Chondrocyte (in vitro differentiated cells): Measurements from ENCODE around the gene ARFGEF3. TPM values are rescaled to one million over a fixed set of nuclear protein-coding genes. Genes with fewer than 3 reads are reported as not detected.

ENCODE experiments used
- DNase-seq: peaks from one replicate; pipeline ENCODE4 v3.0.0; 2021; ENCODE audit warnings: mixed read lengths, low spot score
- H3K27ac Mint-ChIP-seq: one replicate; pipeline ENCODE4 v1.8.0; 2021; ENCODE audit warnings: mild to moderate bottlenecking, moderate library complexity, mixed read lengths; ENCODE audit not compliant: unreplicated experiment
- H3K27me3 Mint-ChIP-seq: 2 replicates; pipeline ENCODE4 v1.8.0; 2021; ENCODE audit warnings: low read depth, mixed read lengths
- H3K36me3 Mint-ChIP-seq: 2 replicates; pipeline ENCODE4 v1.8.0; 2021; ENCODE audit warnings: low read depth, mixed read lengths
- H3K4me1 Mint-ChIP-seq: 2 replicates; pipeline ENCODE4 v1.8.0; 2021; ENCODE audit warnings: low read depth, mild to moderate bottlenecking, mixed read lengths
- H3K4me3 Mint-ChIP-seq: one replicate; pipeline ENCODE4 v1.8.0; 2021; ENCODE audit warnings: mild to moderate bottlenecking, moderate library complexity, mixed read lengths; ENCODE audit not compliant: unreplicated experiment
- H3K9me3 Mint-ChIP-seq: 2 replicates; pipeline ENCODE4 v1.8.0; 2021; ENCODE audit warnings: low read depth, mixed read lengths
- long read RNA-seq: library from polyadenylated mRNA; stranded (forward); transcript quantifications from one replicate; pipeline ENCODE4 v2.0.0, GENCODE V29; 2021
- total RNA-seq: library from RNA; stranded (reverse); gene quantifications from 3 replicates; pipeline ENCODE4 v1.2.1, GENCODE V29; 2021
- TF ChIP-seq, protein P1 (sequence below): fragments of 200-600 bp; sonication (generic); IDR thresholded peaks from 2 replicates; pipeline ENCODE4 v1.5.0; 2021; ENCODE audit warnings: antibody characterized with exemption, mild to moderate bottlenecking, moderate library complexity

The ARFGEF3 gene
- 1.1 to 2.7 TPM (median 2.7 TPM) in 3 replicates for total RNA-seq
- long read RNA-seq: 0 reads

GRCh38 chr6:138161338-138162110 is at the start of gene ARFGEF3:
TSS of gene ARFGEF3 (plus strand) at chr6:138161939. CDS start at chr6:138162087, 148 bp downstream.
- Mint-ChIP-seq H3K9me3 (no peaks in the 10 kb centered on the region), H3K4me3 (peak within 1 kb of the TSS; percentile 77), H3K27me3 (peaks cover 36% of the 10 kb centered on the region), H3K4me1 (peaks cover 12% of the 10 kb centered on the region), H3K27ac (no peak within 1 kb of the TSS), H3K36me3 (no peaks in the 10 kb centered on the region)
- no peak for DNase-seq
- TF ChIP-seq, protein P1, sequence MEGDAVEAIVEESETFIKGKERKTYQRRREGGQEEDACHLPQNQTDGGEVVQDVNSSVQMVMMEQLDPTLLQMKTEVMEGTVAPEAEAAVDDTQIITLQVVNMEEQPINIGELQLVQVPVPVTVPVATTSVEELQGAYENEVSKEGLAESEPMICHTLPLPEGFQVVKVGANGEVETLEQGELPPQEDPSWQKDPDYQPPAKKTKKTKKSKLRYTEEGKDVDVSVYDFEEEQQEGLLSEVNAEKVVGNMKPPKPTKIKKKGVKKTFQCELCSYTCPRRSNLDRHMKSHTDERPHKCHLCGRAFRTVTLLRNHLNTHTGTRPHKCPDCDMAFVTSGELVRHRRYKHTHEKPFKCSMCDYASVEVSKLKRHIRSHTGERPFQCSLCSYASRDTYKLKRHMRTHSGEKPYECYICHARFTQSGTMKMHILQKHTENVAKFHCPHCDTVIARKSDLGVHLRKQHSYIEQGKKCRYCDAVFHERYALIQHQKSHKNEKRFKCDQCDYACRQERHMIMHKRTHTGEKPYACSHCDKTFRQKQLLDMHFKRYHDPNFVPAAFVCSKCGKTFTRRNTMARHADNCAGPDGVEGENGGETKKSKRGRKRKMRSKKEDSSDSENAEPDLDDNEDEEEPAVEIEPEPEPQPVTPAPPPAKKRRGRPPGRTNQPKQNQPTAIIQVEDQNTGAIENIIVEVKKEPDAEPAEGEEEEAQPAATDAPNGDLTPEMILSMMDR: no peak

DNA sequence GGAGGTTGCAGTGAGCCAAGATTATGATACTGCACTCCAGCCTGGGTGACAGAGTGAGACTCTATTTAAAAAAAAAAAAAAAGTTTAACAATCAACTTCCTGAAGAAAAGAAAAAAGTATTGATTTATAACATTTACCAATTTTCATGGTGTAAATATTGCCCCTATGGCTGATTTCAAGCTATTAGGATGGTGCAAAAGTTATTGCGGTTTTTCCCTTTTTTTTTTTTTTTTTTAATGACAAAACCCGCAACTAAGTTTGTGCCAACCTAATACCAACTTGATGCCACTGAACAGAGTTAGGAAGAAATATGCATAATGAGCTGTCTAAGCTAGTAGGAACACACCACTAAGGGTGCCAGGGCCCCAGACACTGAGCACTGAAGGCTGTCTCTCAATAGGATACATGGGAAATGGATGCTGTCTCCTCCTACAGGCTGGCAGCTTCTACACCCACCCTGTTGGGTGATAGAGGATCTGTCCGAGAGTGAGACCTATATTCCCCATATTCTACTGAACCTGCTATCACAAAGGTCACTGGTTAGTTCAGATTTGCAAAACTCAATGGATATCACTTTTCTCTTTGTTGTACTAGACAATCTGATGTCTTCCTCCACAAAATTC is 48.0 kb upstream of the ARFGEF3 start:
- Mint-ChIP-seq H3K4me3 (no peak overlapping the region), H3K27me3 (peaks cover 22% of the 10 kb centered on the region), H3K27ac (no peak overlapping the region), H3K36me3 (no peaks in the 10 kb centered on the region), H3K4me1 (peaks cover 7% of the 10 kb centered on the region), H3K9me3 (no peaks in the 10 kb centered on the region)
- no peak for DNase-seq
- TF ChIP-seq, protein P1: no peak

DNA sequence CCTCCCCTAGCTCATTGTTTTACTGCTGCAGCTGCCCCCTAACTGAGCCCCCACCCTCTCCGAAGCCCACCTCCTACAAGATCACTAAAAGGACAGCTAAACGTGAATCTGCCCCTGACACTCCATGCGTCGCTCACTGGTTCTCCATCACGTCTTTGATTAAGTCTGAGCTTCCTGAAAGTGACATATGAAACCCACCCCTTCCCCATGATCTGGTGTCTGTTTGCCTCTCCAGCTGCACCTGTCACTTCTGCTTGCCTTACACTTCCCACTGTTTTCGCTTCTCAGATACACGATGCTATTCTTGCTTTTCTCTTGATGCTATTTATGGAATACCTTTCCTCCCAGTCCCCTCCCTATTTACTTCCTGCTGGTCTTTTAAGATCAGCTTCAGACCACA is 46.5 kb upstream of the ARFGEF3 start:
- Mint-ChIP-seq H3K9me3 (peaks cover 3% of the 10 kb centered on the region), H3K27ac (no peak overlapping the region), H3K4me3 (no peak overlapping the region), H3K36me3 (no peaks in the 10 kb centered on the region), H3K4me1 (peaks cover 3% of the 10 kb centered on the region), H3K27me3 (peaks cover 22% of the 10 kb centered on the region)
- TF ChIP-seq, protein P1: no peak
- no peak for DNase-seq

DNA sequence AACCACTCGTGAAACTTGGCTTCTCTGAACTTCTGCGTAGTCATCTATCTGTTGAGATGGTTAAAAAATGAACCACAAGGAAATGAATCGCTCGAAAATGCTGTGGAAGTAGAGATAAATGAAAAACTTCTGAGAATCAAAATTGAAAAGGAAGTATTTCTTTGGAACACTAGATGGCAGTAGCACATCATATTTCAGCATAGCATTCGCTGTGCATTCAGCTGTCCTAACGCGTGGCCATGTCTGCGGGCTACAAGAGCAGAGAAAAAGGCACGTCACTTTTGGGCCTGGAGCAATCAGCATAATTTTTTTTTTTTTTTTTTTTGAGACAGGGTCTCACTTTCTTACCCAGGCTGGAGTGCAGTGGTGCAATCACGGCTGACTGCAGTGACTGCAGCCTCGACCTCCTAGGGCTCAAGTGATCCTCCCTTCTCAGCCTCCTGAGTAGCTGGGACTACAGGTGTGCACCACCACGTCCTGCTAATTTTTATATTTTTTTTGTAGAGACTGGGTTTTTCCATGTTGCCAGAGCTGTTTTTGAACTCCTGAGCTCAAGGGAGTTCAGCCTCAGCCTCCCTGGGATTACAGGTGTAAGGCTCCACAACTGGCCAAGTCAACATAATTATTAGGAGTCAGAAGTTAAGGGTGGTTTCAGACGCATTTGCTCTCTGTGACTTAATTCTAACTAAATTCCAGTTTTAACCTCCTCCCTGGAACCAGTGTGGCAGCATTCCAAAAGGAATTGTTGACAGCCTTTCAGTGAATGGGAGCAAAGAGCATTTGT is 45.7 kb upstream of the ARFGEF3 start:
- Mint-ChIP-seq H3K4me3 (no peak overlapping the region), H3K27me3 (peaks cover 28% of the 10 kb centered on the region), H3K36me3 (no peaks in the 10 kb centered on the region), H3K27ac (no peak overlapping the region), H3K4me1 (peaks cover 3% of the 10 kb centered on the region), H3K9me3 (peaks cover 3% of the 10 kb centered on the region)
- TF ChIP-seq, protein P1: peak; percentile 89
- DNase-seq: no peak

GRCh38 chr6:138116661-138116999 is 45.1 kb upstream of the ARFGEF3 start:
- H3K36me3 Mint-ChIP-seq: no peaks in the 10 kb centered on the region
- H3K27me3 Mint-ChIP-seq: peaks cover 29% of the 10 kb centered on the region

More at GRCh38 chr6:138116661-138116999, 45.1 kb upstream of the ARFGEF3 start:
- no peak overlapping the region for H3K27ac Mint-ChIP-seq
- peaks cover 3% of the 10 kb centered on the region for H3K9me3 Mint-ChIP-seq
- peaks cover 3% of the 10 kb centered on the region for H3K4me1 Mint-ChIP-seq
- DNase-seq: no peak
- TF ChIP-seq, protein P1: no peak
- no peak overlapping the region for H3K4me3 Mint-ChIP-seq
